ENCODE measurements around the gene PPIL1. TPM values are rescaled to one million over a fixed set of nuclear protein-coding genes. Genes with fewer than 3 reads are reported as not detected.

Gene PPIL1
- total RNA-seq, 1 experiment from 2014 or later, result 64.2 TPM

DNA sequence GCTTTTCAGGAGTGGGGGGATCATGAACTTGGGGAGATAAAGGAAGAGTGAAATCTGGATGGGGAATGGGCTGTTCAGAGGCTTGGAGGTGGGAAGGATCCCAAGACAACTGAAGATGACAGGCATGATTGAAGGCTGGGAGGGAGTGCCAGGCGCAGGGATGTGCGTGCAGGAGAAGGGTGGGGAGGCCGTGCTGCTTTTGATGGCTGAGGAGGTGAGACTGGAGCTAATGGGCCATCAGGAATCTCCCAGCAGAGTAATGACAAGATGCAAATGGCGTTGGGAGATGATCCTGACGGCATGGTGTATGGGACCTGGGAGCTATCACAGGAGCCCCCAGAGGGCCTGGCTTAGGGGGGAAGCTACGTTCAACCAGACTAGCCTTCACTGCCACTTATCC, 36.9 kb downstream of the PPIL1 start (continued):
- TF ChIP-seq ZNF219 (CRISPR knock-in tag; IDR thresholded peaks at IDR 0.05; ENCODE audit: borderline replicate concordance), result no peak
- TF ChIP-seq SOX15 (CRISPR knock-in tag; IDR thresholded peaks at IDR 0.05), result no peak
- TF ChIP-seq, protein P1, sequence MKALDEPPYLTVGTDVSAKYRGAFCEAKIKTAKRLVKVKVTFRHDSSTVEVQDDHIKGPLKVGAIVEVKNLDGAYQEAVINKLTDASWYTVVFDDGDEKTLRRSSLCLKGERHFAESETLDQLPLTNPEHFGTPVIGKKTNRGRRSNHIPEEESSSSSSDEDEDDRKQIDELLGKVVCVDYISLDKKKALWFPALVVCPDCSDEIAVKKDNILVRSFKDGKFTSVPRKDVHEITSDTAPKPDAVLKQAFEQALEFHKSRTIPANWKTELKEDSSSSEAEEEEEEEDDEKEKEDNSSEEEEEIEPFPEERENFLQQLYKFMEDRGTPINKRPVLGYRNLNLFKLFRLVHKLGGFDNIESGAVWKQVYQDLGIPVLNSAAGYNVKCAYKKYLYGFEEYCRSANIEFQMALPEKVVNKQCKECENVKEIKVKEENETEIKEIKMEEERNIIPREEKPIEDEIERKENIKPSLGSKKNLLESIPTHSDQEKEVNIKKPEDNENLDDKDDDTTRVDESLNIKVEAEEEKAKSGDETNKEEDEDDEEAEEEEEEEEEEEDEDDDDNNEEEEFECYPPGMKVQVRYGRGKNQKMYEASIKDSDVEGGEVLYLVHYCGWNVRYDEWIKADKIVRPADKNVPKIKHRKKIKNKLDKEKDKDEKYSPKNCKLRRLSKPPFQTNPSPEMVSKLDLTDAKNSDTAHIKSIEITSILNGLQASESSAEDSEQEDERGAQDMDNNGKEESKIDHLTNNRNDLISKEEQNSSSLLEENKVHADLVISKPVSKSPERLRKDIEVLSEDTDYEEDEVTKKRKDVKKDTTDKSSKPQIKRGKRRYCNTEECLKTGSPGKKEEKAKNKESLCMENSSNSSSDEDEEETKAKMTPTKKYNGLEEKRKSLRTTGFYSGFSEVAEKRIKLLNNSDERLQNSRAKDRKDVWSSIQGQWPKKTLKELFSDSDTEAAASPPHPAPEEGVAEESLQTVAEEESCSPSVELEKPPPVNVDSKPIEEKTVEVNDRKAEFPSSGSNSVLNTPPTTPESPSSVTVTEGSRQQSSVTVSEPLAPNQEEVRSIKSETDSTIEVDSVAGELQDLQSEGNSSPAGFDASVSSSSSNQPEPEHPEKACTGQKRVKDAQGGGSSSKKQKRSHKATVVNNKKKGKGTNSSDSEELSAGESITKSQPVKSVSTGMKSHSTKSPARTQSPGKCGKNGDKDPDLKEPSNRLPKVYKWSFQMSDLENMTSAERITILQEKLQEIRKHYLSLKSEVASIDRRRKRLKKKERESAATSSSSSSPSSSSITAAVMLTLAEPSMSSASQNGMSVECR (CRISPR knock-in tag; IDR thresholded peaks at IDR 0.05; ENCODE audit: borderline replicate concordance), result no peak
- no peak for TF ChIP-seq AR (CRISPR knock-in tag; IDR thresholded peaks at IDR 0.05)
- TF ChIP-seq ESRRA (CRISPR knock-in tag; IDR thresholded peaks at IDR 0.05; ENCODE audit: borderline replicate concordance), result no peak
- no peak for TF ChIP-seq NR1H2 (CRISPR knock-in tag; IDR thresholded peaks at IDR 0.05)
- TF ChIP-seq, protein P2, sequence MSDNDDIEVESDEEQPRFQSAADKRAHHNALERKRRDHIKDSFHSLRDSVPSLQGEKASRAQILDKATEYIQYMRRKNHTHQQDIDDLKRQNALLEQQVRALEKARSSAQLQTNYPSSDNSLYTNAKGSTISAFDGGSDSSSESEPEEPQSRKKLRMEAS (CRISPR knock-in tag; IDR thresholded peaks at IDR 0.05), result no peak
- no peak for TF ChIP-seq RELA (CRISPR knock-in tag; IDR thresholded peaks at IDR 0.05; ENCODE audit: borderline replicate concordance)
- TF ChIP-seq CREB1 (CRISPR knock-in tag; IDR thresholded peaks at IDR 0.05), result no peak

GRCh38 chr6:36837022-36837339, 37.6 kb downstream of the PPIL1 start:
- POLR2A ChIA-PET, result no interaction called here
- no peak for DNase-seq (ENCODE audit: low spot score)
- Mint-ChIP-seq H3K9me3 (peaks cover 15% of the 10 kb centered on the region), H3K27ac (no peak overlapping the region), H3K4me3 (no peak overlapping the region), H3K36me3 (no peaks in the 10 kb centered on the region), H3K27me3 (ENCODE audit: low read depth) (peaks cover 66% of the 10 kb centered on the region), H3K4me1 (peaks cover 17% of the 10 kb centered on the region)
- CTCF ChIA-PET, result interaction anchor here (0.8 to 3.2 kb wide), 3 partner anchors 37 to 71 kb away, joined by 3 to 22 read pairs (median 4); no protein-coding TSS in a partner anchor
- no peak for TF ChIP-seq ZNF281 (CRISPR knock-in tag; IDR thresholded peaks at IDR 0.05)
- TF ChIP-seq E2F4 (CRISPR knock-in tag; IDR thresholded peaks at IDR 0.05; ENCODE audit: borderline replicate concordance, low read depth), result no peak
- TF ChIP-seq, protein P3, sequence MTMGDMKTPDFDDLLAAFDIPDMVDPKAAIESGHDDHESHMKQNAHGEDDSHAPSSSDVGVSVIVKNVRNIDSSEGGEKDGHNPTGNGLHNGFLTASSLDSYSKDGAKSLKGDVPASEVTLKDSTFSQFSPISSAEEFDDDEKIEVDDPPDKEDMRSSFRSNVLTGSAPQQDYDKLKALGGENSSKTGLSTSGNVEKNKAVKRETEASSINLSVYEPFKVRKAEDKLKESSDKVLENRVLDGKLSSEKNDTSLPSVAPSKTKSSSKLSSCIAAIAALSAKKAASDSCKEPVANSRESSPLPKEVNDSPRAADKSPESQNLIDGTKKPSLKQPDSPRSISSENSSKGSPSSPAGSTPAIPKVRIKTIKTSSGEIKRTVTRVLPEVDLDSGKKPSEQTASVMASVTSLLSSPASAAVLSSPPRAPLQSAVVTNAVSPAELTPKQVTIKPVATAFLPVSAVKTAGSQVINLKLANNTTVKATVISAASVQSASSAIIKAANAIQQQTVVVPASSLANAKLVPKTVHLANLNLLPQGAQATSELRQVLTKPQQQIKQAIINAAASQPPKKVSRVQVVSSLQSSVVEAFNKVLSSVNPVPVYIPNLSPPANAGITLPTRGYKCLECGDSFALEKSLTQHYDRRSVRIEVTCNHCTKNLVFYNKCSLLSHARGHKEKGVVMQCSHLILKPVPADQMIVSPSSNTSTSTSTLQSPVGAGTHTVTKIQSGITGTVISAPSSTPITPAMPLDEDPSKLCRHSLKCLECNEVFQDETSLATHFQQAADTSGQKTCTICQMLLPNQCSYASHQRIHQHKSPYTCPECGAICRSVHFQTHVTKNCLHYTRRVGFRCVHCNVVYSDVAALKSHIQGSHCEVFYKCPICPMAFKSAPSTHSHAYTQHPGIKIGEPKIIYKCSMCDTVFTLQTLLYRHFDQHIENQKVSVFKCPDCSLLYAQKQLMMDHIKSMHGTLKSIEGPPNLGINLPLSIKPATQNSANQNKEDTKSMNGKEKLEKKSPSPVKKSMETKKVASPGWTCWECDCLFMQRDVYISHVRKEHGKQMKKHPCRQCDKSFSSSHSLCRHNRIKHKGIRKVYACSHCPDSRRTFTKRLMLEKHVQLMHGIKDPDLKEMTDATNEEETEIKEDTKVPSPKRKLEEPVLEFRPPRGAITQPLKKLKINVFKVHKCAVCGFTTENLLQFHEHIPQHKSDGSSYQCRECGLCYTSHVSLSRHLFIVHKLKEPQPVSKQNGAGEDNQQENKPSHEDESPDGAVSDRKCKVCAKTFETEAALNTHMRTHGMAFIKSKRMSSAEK (CRISPR knock-in tag; IDR thresholded peaks at IDR 0.05; ENCODE audit: borderline replicate concordance), result no peak
- no peak for TF ChIP-seq EMX1 (CRISPR knock-in tag; IDR thresholded peaks at IDR 0.05)
- no peak for TF ChIP-seq USF1 (CRISPR knock-in tag; IDR thresholded peaks at IDR 0.05)
- TF ChIP-seq JUN (CRISPR knock-in tag; IDR thresholded peaks at IDR 0.05), result no peak
- ATAC-seq, result no peak
